ENCODE measurements around the gene PAQR4.

PAQR4 gene

GRCh38 chr16:3007957-3008689 is 39.0 kb downstream of the PAQR4 start:
- no peak for DNase-seq

- DNase-seq = no peak
These were observed 39.5 kb downstream of the PAQR4 start for GRCh38 chr16:3008690-3009037.

- DNase-seq = no peak
These were observed 40.6 kb downstream of the PAQR4 start for GRCh38 chr16:3009568-3010390.

- DNase-seq = no peak
These were observed 41.4 kb downstream of the PAQR4 start for GRCh38 chr16:3010510-3010909.

GRCh38 chr16:3012246-3012645 is 43.1 kb downstream of the PAQR4 start:
- peak; percentile 72 for DNase-seq

- peak; percentile 82 for DNase-seq
These were observed 43.8 kb downstream of the PAQR4 start, which contains the start of gene CLDN9 for GRCh38 chr16:3012828-3013420. Gene CLDN9, plus strand, starts transcription at chr16:3012923. Its CDS starts 440 bp downstream, at chr16:3013363.

- no peak for DNase-seq
These were observed 44.4 kb downstream of the PAQR4 start for GRCh38 chr16:3013491-3013951.

GRCh38 chr16:3013998-3014690 is 45.0 kb downstream of the PAQR4 start:
- DNase-seq = no peak

- DNase-seq = no peak
These were observed 45.8 kb downstream of the PAQR4 start for GRCh38 chr16:3014971-3015370.

- no peak for DNase-seq
These were observed 46.8 kb downstream of the PAQR4 start for GRCh38 chr16:3015865-3016521.

GRCh38 chr16:3017344-3017743 is 48.2 kb downstream of the PAQR4 start:
- no peak for DNase-seq

GRCh38 chr16:3017794-3018506 is 48.8 kb downstream of the PAQR4 start, which contains the start of gene CLDN6:
Gene CLDN6, minus strand, starts transcription at chr16:3018183. Its CDS starts 2,162 bp downstream, at chr16:3016021.
- no peak for DNase-seq

GRCh38 chr16:3019594-3020246 is 50.6 kb downstream of the PAQR4 start:
- no peak for DNase-seq

- no peak for DNase-seq
These were observed 51.1 kb downstream of the PAQR4 start, which contains the start of gene TNFRSF12A for GRCh38 chr16:3020247-3020603. Gene TNFRSF12A, plus strand, starts transcription at chr16:3020368. Its CDS starts 30 bp downstream, at chr16:3020398.

- DNase-seq = no peak
These were observed 51.7 kb downstream of the PAQR4 start for GRCh38 chr16:3020604-3021448.

GRCh38 chr16:3021449-3022207 is 52.5 kb downstream of the PAQR4 start:
- DNase-seq = no peak

- DNase-seq = no peak
These were observed 53.1 kb downstream of the PAQR4 start for GRCh38 chr16:3022208-3022683.

- DNase-seq = no peak
These were observed 53.7 kb downstream of the PAQR4 start for GRCh38 chr16:3022684-3023414.
